ENCODE results near the gene S100A5.

S100A5 gene

GRCh38 chr1:153546796-153547559, 6.2 kb upstream of the S100A5 start:
- no peak for DNase-seq

GRCh38 chr1:153546371-153546770, 5.6 kb upstream of the S100A5 start:
- no peak for DNase-seq

GRCh38 chr1:153545067-153546055, 4.6 kb upstream of the S100A5 start, which contains the start of gene S100A4:
S100A4 (minus strand) TSS chr1:153545806; CDS start chr1:153544794, 1,012 bp downstream.
- peak; percentile 63 to 96 (median 73) for DNase-seq

- DNase-seq, result no peak
Observed at GRCh38 chr1:153544453-153545066, 3.8 kb upstream of the S100A5 start.

DNA sequence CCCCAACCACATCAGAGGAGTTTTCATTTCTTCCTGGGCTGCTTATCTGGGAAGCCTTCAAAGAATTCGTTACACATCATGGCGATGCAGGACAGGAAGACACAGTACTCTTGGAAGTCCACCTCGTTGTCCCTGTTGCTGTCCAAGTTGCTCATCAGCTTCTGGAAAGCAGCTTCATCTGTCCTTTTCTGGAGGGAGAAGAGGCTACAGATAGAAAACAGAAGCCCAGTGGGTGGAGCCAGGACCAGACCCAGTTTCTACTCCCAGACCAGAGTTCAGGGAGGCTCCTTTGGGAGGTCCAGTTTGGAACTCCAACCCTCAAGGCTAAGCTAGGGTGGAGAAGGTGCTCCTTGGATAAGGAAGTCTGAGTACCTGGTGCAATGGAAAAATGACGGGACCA, 3.0 kb upstream of the S100A5 start:
- DNase-seq, result no peak

- DNase-seq, result no peak
Observed at GRCh38 chr1:153542956-153543711, 2.4 kb upstream of the S100A5 start.

- DNase-seq, result no peak
Observed at GRCh38 chr1:153541641-153542590, 1.2 kb upstream of the S100A5 start.

DNA sequence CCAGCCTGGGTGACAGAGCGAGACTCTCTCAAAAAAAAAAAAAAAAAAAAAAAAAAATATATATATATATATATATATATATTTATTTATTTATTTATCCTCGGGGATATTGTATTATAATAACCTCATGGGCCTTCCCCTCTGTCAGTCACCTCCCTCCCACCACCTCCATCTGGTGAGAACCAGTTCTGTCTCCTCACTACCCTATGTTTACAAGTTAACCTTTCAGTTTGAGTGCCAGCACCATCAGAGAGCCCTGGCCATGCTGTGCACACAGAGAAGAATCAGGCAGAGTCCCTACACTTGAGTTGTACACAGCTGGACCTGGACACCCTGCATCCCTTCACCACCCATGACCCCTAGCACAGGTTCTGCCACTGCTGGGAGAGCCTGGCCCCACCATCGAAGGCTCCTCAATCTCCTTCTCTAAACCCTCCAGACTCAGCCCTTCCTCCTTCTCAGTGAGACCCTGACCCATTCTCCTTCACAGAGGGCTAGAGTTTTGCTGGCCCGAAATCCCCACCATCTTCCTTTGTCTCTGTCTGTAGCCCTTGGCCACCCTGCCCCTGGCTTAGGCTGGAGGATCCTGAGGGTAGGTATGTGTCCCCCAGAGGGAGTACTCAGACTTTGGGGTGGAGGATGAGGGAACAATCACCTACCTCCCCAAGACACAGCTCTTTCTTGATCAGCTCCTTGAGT, 1.2 kb downstream of the S100A5 start:
- DNase-seq, result no peak

- no peak for DNase-seq
Observed at GRCh38 chr1:153538315-153538821, 2.4 kb downstream of the S100A5 start.

- no peak for DNase-seq
Observed at GRCh38 chr1:153537376-153537730, 3.4 kb downstream of the S100A5 start.

DNA sequence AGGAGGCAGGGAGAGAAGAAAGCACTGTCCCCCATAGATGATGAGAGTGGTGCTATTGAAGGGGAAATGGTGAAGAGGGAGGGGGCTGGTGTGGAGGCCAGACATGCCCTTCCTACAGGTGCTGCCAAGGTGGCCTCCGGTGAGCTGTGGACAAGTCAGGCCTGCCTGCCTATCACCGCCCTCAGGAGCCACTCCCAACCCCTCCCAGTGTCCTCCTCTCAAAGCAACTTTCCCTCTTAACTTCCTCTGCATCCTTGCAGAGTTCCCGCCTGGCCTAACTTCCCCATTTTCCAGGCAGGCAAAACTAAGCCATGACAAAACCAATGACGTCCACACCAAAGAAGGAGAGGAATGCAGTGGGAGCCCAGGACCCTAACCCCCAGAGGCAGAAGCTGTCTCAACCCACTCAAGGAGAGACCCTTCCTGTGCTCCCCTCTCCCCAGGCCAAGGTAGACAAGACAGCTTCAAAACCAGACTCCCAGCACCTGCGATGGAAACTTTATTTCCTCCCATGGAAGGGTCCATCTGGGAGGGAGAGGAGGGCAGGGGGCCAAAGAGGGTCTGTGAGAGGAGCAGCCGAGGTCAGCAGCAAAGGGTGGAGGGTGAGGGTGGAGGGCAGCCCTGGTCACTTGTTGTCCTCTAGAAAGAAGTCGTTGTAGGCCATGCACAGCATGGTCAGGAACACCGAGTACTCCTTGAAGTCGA, 3.9 kb downstream of the S100A5 start:
- no peak for DNase-seq

DNA sequence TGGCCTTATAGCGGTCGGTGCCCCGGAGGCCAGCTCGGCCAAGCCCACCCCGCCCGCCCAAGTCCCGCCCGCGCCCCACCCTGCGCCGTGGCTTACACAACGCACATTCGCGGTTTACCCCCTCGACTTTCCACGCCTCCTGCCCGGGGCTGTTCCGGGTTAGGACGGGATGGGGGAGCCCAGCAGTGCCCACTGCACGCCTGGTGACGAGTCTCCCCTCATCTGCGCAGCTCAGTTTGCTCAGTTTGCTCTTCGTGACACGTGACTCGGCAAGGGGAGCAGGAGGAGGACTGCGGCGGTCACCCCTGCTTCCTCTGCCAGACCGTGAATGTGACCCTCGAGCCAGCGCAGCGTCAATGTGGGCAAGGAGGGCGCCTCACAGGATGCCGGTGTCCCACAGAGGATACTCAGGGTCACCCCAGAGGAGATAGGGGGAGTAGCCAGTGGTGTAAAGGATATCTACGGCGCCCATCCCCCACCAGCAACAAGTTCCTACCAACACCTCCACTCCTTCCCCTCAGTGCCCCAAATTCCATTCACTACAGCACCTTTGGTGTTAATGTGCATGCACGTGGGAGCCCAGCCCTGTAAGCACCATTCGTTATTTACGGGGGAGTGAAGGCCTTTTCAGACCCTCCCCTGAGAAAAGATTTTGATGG, 4.6 kb downstream of the S100A5 start:
- DNase-seq, result peak; percentile 63 to 88 (median 76)

DNA sequence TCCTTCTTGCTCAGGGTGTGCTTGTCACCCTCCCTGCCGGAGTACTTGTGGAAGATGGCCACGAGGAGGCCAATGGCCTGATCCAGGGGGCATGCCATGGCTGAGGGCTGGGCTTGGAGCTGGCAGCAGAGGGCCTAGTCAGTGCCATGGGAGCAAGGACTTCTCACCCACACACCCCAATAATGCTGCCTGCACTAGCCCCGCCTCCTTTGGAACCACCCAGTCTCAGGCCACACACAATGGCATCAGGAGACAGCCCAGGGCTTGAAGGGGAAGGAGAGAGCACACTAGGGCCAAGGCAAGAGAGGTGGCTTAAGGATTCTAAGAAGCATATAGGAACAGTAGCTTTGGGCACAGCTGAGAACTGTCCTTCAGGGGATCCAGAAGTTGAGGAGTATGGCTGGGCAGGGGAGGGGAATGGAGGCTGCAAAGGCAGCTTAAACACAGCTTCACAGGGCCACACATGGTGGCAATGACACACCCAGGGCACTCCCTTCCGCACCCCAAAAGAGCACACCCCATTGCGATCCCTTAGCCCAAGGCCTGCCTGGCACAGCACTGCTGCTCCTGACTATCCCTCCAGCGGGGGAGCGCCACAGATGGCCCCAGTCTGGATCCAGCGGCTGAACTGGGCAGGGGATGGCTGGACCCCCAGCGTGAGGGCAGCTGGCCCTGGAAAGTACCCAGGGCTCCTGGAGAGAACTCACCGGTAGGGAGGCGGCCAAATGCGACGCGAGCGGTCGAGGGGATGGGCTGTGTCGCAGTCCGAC, 5.3 kb downstream of the S100A5 start, which contains the start of gene S100A6:
TSS of gene S100A6 (minus strand) at position 750 of the 770 bp plus-strand sequence. CDS start at position 98, 652 bp downstream.
- peak in 1 of 5 donors; percentile 69 for DNase-seq

DNA sequence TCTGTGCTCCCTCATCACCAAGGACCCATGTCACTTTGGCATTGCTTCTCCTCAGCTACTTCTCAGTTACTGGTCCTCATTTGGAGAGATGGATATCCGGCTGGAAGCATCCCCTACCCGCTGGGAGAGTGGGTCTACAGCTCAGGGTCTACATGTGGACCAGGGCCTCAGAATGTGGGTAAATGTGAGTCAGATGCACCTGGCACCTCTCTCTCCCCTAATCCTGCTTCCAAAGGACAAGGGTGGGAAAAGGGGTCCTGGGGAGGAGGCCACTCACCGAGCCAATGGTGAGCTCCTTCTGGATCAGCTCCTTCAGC, 5.9 kb downstream of the S100A5 start:
- DNase-seq, result no peak

- no peak for DNase-seq
Observed at GRCh38 chr1:153534226-153534924, 6.4 kb downstream of the S100A5 start.

DNA sequence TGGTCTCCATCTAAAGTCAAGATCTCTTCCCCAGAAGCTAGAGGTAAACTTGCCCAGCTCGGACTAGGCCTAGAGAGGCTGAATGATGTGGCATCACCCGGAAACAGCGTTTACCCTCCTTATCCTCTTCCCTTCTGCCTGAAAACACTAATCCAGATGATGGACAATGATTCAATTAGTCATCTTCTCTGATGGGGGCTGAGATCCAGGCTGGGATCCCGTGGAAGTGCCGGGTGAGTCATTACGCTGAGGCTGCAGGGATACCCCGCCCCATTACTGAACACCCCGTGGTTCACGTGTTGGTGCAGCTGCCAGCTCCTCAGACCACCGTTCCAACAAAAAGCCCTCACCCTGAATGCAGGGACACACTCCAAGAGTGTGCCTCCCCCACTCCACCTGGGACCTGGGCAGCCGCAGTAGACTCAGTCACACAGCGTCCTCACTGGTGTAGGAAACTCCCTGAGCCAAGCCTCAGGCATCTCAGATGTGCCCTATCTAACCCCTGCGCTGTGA, 7.0 kb downstream of the S100A5 start:
- DNase-seq, result no peak
